Measurements from ENCODE around the gene VN1R2.
"Not testable (repeated sequence)": the region's sequence is repeated elsewhere in the genome, so short reads cannot be mapped to it uniquely, and the experiment has no call there.

VN1R2 gene, protein sequence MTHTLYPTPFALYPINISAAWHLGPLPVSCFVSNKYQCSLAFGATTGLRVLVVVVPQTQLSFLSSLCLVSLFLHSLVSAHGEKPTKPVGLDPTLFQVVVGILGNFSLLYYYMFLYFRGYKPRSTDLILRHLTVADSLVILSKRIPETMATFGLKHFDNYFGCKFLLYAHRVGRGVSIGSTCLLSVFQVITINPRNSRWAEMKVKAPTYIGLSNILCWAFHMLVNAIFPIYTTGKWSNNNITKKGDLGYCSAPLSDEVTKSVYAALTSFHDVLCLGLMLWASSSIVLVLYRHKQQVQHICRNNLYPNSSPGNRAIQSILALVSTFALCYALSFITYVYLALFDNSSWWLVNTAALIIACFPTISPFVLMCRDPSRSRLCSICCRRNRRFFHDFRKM

DNA sequence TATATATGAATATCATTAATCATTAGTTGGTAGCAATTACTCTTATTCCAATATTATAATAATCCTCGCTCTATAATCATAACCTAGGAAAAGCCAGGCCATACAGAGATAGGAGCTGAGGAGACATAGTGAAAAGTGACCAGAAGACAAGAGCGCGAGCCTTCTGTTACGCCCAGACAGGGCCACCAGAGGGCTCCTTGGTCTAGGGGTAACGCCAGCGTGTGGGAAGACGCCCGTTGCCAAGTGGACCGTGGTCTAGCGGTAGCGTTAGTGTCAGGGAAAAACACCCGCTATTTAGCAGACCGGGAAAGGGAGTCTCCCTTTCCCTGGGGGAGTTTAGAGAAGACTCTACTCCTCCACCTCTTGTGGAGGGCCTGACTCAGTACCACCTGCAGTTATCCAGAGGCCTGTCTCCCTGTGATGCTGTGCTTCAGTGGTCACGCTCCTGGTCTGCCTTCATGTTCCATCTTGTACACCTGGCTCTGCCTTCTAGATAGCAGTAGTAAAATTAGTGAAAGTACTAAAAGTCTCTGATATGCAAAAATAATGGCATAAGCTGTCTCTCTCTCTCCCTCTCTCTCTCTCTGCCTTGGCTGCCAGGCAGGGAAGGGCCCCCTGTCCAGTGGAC is at the start of gene VN1R2:
Gene VN1R2 (plus strand): TSS at position 578 of the 628 bp plus-strand sequence. CDS start 84 bp downstream, outside the sequence.
- not testable (repeated sequence) for DNase-seq (ENCODE audit: low read depth, low spot score); H3K27me3 ChIP-seq (ENCODE audit: insufficient read depth, insufficient read length); H3K4me1 ChIP-seq (ENCODE audit: insufficient read depth, insufficient read length); H3K9ac ChIP-seq (ENCODE audit: insufficient read length, low read depth); H3K4me3 ChIP-seq (ENCODE audit: insufficient read length, low read depth); H3K36me3 ChIP-seq (ENCODE audit: insufficient read depth, insufficient read length, low read length)
- H3K9me3 ChIP-seq (ENCODE audit: insufficient read depth, low read length), result peaks cover 19% of the 10 kb centered on the region

DNA sequence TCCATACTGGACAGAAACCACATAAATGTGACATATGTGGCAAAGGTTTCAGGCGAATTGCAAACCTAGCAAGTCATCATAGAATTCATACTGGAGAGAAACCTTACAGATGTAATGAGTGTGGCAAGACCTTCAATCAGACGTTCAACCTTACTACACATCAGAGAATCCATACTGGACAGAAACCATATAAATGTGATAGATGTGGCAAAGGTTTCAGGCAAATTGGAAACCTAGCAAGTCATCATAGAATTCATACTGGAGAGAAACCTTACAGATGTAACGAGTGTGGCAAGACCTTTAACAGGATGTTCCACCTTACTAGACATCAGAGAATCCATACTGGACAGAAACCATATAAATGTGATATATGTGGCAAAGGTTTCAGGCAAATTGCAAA is 46.5 kb upstream of the VN1R2 start:
- H3K4me3 ChIP-seq (ENCODE audit: insufficient read length, low read depth); H3K4me1 ChIP-seq (ENCODE audit: insufficient read depth, insufficient read length); H3K27me3 ChIP-seq (ENCODE audit: insufficient read depth, insufficient read length); DNase-seq (ENCODE audit: low read depth, low spot score); H3K9ac ChIP-seq (ENCODE audit: insufficient read length, low read depth): not testable (repeated sequence)
- peaks cover 80% of the 10 kb centered on the region for H3K9me3 ChIP-seq (ENCODE audit: insufficient read depth, low read length)
- H3K36me3 ChIP-seq (ENCODE audit: insufficient read depth, insufficient read length, low read length), result peaks cover 15% of the 10 kb centered on the region
- peak; percentile 73 for TF ChIP-seq ZNF274 (IDR thresholded peaks at IDR 0.05; ENCODE audit: low read depth, low read length)

DNA sequence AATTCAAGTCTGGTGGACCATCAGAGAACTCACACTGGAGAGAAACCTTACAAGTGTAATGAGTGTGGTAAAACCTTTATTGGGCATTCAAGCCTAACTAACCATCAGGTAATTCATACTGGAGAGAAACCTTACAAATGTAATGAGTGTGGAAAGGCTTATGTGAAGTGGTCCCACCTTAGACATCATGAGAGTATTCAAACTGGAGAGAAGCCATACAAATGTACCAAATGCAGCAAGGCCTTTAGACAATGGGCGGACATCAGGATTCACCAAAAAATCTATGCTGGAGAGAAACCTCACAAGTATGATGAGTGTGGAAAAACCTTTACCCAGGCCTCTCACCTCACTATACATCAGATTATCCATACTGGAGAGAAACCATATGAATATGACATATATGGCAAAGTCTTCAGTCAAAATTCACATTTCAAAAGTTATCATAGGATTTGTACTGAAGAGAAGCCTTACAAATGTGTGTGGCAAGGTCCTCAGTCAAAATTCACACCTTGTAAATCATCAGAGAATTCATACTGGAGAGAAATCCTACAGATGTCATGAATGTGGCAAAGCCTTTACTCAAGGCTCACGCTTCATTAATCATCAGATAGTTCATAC is 45.3 kb upstream of the VN1R2 start:
- no peaks in the 10 kb centered on the region for H3K27me3 ChIP-seq (ENCODE audit: insufficient read depth, insufficient read length)
- H3K4me1 ChIP-seq (ENCODE audit: insufficient read depth, insufficient read length), result no peaks in the 10 kb centered on the region
- H3K9me3 ChIP-seq (ENCODE audit: insufficient read depth, low read length), result peaks cover 91% of the 10 kb centered on the region
- DNase-seq (ENCODE audit: low read depth, low spot score), result no peak
- TF ChIP-seq ZNF274 (IDR thresholded peaks at IDR 0.05; ENCODE audit: low read depth, low read length) (peak; percentile 91), YY1 (IDR thresholded peaks at IDR 0.05; ENCODE audit: insufficient read depth, insufficient read length) (no peak)
- H3K9ac ChIP-seq (ENCODE audit: insufficient read length, low read depth), result no peak overlapping the region
- no peak overlapping the region for H3K4me3 ChIP-seq (ENCODE audit: insufficient read length, low read depth)
- peaks cover 15% of the 10 kb centered on the region for H3K36me3 ChIP-seq (ENCODE audit: insufficient read depth, insufficient read length, low read length)

DNA sequence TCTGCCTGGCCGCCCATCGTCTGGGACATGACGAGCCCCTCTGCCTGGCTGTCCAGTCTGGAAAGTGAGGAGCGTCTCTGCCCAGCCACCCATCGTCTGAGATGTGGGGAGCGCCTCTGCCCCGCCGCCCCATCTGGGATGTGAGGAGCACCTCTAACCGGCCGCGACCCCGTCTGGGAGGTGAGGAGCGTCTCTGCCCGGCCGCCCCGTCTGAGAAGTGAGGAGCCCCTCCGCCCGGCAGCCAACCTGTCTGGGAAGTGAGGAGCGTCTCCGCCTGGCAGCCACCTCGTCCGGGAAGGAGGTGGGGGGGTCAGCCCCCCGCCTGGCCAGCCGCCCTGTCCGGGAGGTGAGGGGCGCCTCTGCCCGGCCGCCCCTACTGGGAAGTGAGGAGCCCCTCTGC is 35.4 kb upstream of the VN1R2 start:
- peaks cover 49% of the 10 kb centered on the region for H3K9me3 ChIP-seq (ENCODE audit: insufficient read depth, low read length)
- DNase-seq (ENCODE audit: low read depth, low spot score); H3K9ac ChIP-seq (ENCODE audit: insufficient read length, low read depth); H3K36me3 ChIP-seq (ENCODE audit: insufficient read depth, insufficient read length, low read length); H3K4me1 ChIP-seq (ENCODE audit: insufficient read depth, insufficient read length); H3K27me3 ChIP-seq (ENCODE audit: insufficient read depth, insufficient read length); H3K4me3 ChIP-seq (ENCODE audit: insufficient read length, low read depth): not testable (repeated sequence)

DNA sequence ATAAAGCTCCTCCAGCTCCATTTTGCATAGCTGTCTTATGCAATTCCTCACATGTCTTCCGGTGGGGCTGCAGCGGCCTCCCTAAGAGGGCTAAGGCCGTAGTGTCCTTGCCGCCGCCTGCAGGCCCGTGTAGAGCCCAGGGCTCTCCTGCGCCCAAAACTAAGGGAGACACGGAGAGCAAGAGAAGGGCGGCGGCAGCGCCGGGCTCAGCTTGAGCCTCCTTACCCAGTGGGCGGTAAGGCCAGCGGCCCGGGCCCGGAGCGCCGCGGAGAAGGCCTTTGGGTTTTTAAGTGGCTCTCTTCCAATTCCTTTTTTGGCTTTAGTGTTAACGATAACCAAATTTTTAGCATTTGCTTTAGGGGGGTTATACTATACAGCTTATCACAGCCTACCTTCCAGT is 33.5 kb upstream of the VN1R2 start:
- H3K9ac ChIP-seq (ENCODE audit: insufficient read length, low read depth), result no peak overlapping the region
- H3K36me3 ChIP-seq (ENCODE audit: insufficient read depth, insufficient read length, low read length), result no peaks in the 10 kb centered on the region
- no peaks in the 10 kb centered on the region for H3K27me3 ChIP-seq (ENCODE audit: insufficient read depth, insufficient read length)
- H3K9me3 ChIP-seq (ENCODE audit: insufficient read depth, low read length), result peaks cover 40% of the 10 kb centered on the region
- TF ChIP-seq YY1 (IDR thresholded peaks at IDR 0.05; ENCODE audit: insufficient read depth, insufficient read length) (no peak), ZNF274 (IDR thresholded peaks at IDR 0.05; ENCODE audit: low read depth, low read length) (no peak)
- H3K4me1 ChIP-seq (ENCODE audit: insufficient read depth, insufficient read length), result no peaks in the 10 kb centered on the region
- H3K4me3 ChIP-seq (ENCODE audit: insufficient read length, low read depth), result no peak overlapping the region
- no peak for DNase-seq (ENCODE audit: low read depth, low spot score)

DNA sequence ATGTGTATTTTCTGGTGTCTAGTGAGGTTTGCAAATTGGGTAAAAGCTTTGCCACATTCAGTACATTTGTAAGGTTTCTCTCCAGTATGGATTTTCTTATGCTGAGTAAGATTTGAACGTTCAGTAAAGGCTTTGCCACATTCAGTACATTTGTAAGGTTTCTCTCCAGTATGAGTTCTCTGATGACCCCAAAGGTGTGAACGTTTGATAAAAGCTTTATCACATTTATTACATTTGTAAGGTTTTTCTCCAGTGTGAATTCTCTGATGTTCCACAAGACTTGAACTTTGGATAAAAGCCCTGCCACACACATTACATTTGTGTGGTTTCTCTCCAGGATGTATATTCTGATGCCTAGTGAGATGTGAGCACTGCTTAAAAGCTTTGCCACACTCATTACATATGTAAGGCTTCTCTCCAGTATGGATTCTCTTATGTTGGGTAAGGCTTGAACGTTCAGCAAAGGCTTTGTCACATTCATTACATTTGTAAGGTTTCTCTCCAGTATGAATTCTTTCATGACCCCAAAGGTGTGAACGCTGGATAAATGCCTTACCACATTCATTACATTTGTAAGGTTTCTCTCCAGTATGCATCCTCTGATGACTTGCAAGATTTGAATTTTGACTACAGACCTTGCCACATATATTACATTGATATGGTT is 20.8 kb upstream of the VN1R2 start:
- Histone ChIP-seq H3K9ac (ENCODE audit: insufficient read length, low read depth) (no peak overlapping the region), H3K27me3 (ENCODE audit: insufficient read depth, insufficient read length) (no peaks in the 10 kb centered on the region), H3K9me3 (ENCODE audit: insufficient read depth, low read length) (peaks cover 98% of the 10 kb centered on the region), H3K4me1 (ENCODE audit: insufficient read depth, insufficient read length) (no peaks in the 10 kb centered on the region), H3K4me3 (ENCODE audit: insufficient read length, low read depth) (no peak overlapping the region), H3K36me3 (ENCODE audit: insufficient read depth, insufficient read length, low read length) (peaks cover 42% of the 10 kb centered on the region)
- no peak for DNase-seq (ENCODE audit: low read depth, low spot score)
- TF ChIP-seq ZNF274 (IDR thresholded peaks at IDR 0.05; ENCODE audit: low read depth, low read length) (peak; percentile 94), YY1 (IDR thresholded peaks at IDR 0.05; ENCODE audit: insufficient read depth, insufficient read length) (no peak), SUZ12 (IDR thresholded peaks at IDR 0.05; ENCODE audit: extremely low read depth, insufficient read depth, insufficient read length) (no peak)

DNA sequence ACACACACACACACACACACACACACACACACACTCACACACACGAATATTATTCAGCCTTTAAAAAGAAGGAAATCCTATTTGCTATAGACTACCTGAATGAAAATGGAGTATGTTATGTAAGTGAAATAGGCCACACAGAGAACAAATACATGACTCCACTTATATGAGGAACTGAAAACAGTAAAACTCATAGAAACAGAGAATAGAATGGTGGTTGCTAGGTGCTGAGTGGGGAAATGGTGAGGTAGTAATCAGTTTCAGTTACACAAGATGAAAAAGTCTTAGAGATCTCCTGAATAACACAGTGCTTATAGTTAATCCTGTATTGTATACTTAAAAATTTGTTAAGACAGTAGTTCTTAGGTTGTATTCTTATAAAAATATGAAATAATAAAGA is 11.6 kb upstream of the VN1R2 start:
- peaks cover 72% of the 10 kb centered on the region for H3K36me3 ChIP-seq (ENCODE audit: insufficient read depth, insufficient read length, low read length)
- no peak overlapping the region for H3K4me3 ChIP-seq (ENCODE audit: insufficient read length, low read depth)
- no peak for DNase-seq (ENCODE audit: low read depth, low spot score)

More for the DNA sequence above, 11.6 kb upstream of the VN1R2 start:
- Histone ChIP-seq H3K4me1 (ENCODE audit: insufficient read depth, insufficient read length) (no peaks in the 10 kb centered on the region), H3K9ac (ENCODE audit: insufficient read length, low read depth) (no peak overlapping the region), H3K9me3 (ENCODE audit: insufficient read depth, low read length) (peaks cover 86% of the 10 kb centered on the region), H3K27me3 (ENCODE audit: insufficient read depth, insufficient read length) (no peaks in the 10 kb centered on the region)
- no peak for TF ChIP-seq YY1 (IDR thresholded peaks at IDR 0.05; ENCODE audit: insufficient read depth, insufficient read length)
- no peak for TF ChIP-seq ZNF274 (IDR thresholded peaks at IDR 0.05; ENCODE audit: low read depth, low read length)
- no peak for TF ChIP-seq SUZ12 (IDR thresholded peaks at IDR 0.05; ENCODE audit: extremely low read depth, insufficient read depth, insufficient read length)
